ENCODE data around the gene SRSF9. TPM values are rescaled to one million over a fixed set of nuclear protein-coding genes. Genes with fewer than 3 reads are reported as not detected.
A peak's percentile ranks its signal among the peaks of the same experiment; 100 is the strongest.

Gene SRSF9
- total and polyA plus RNA-seq, 2 of the 13 experiments (the other 11 are each of a cell fraction or from before 2014, with no cell fraction given), result 125 to 144 TPM

DNA sequence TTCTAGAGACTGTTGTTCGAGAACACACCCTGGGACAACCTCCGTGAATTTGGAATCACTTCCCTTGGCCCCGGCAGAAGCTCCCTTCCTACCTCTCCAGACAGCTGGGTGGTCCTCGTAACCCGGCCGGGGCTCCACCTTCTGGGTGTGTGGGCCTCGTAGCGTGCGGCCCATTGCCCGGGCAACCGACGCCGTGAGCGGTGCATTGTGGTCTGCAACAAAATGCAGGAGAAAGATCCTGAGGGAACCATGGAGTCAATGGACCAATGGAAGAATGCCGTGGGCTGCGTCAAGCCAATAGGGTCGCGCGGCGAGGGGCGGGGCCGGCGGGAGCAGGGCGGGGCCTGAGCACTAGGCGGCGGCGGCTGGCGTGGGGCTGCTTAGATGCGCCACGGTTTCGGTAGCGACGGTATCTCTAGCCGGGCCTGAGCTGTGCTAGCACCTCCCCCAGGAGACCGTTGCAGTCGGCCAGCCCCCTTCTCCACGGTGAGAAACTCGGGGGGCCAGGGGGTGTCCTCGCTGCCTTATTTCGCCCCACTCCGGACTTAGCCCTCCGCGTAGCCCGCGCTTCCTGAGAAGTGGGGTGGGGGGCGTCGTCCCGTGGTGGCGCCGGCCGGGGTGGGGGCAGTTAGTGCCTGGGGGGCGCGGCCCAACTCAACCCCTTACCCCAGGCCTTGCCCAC, 26.3 kb upstream of the SRSF9 start, which contains the start of gene DYNLL1 (continued):
- peak; percentile 66; the same call in 1 of the 2 replicates for TF ChIP-seq IKZF5 (CRISPR knock-in tag; IDR thresholded peaks at IDR 0.05)
- TF ChIP-seq ZNF850 (CRISPR knock-in tag; conservative IDR thresholded peaks at IDR 0.05), result no peak
- TF ChIP-seq EZH2 (conservative IDR thresholded peaks at IDR 0.05; ENCODE audit: low read depth, low read length), result no peak
- no peak for TF ChIP-seq MTA3 (CRISPR knock-in tag; IDR thresholded peaks at IDR 0.05)
- 0 out of 2 replicates have a peak, but pooled peaks have one; percentile 39 for TF ChIP-seq ZNF777 (CRISPR knock-in tag; IDR thresholded peaks at IDR 0.05)
- no peak for TF ChIP-seq PCBP2 (optimal IDR thresholded peaks at IDR 0.05; ENCODE audit: low read depth, low read length, poor library complexity, severe bottlenecking)
- no peak for TF ChIP-seq BRF2 (CRISPR knock-in tag; IDR thresholded peaks at IDR 0.05)
- no peak for TF ChIP-seq MAFF (IDR thresholded peaks at IDR 0.05; ENCODE audit: low read depth, low read length)
- TF ChIP-seq POLR2AphosphoS2 (IDR thresholded peaks at IDR 0.05; ENCODE audit: low read depth, low read length), result no peak
- TF ChIP-seq KMT2B (CRISPR knock-in tag; IDR thresholded peaks at IDR 0.05), result peak; percentile 65
- 0 out of 2 replicates have a peak, but pooled peaks have one; percentile 14 for TF ChIP-seq ZNF770 (CRISPR knock-in tag; IDR thresholded peaks at IDR 0.05)
- no peak; the same call in 1 of the 2 replicates for TF ChIP-seq ARID3A (IDR thresholded peaks at IDR 0.05; ENCODE audit: low read depth, low read length)
- no peak for TF ChIP-seq ZNF878 (CRISPR knock-in tag; IDR thresholded peaks at IDR 0.05)
- peak; percentile 12; the same call in 1 of the 2 replicates for TF ChIP-seq KLF6 (CRISPR knock-in tag; IDR thresholded peaks at IDR 0.05)
- TF ChIP-seq, protein P1, sequence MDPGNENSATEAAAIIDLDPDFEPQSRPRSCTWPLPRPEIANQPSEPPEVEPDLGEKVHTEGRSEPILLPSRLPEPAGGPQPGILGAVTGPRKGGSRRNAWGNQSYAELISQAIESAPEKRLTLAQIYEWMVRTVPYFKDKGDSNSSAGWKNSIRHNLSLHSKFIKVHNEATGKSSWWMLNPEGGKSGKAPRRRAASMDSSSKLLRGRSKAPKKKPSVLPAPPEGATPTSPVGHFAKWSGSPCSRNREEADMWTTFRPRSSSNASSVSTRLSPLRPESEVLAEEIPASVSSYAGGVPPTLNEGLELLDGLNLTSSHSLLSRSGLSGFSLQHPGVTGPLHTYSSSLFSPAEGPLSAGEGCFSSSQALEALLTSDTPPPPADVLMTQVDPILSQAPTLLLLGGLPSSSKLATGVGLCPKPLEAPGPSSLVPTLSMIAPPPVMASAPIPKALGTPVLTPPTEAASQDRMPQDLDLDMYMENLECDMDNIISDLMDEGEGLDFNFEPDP (CRISPR knock-in tag; conservative IDR thresholded peaks at IDR 0.05), result no peak
- TF ChIP-seq SMAD3 (CRISPR knock-in tag; IDR thresholded peaks at IDR 0.05), result no peak
- TF ChIP-seq, protein P2, sequence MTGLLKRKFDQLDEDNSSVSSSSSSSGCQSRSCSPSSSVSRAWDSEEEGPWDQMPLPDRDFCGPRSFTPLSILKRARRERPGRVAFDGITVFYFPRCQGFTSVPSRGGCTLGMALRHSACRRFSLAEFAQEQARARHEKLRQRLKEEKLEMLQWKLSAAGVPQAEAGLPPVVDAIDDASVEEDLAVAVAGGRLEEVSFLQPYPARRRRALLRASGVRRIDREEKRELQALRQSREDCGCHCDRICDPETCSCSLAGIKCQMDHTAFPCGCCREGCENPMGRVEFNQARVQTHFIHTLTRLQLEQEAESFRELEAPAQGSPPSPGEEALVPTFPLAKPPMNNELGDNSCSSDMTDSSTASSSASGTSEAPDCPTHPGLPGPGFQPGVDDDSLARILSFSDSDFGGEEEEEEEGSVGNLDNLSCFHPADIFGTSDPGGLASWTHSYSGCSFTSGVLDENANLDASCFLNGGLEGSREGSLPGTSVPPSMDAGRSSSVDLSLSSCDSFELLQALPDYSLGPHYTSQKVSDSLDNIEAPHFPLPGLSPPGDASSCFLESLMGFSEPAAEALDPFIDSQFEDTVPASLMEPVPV (CRISPR knock-in tag; IDR thresholded peaks at IDR 0.05), result no peak; the same call in 1 of the 2 replicates
- TF ChIP-seq ZNF891 (CRISPR knock-in tag; IDR thresholded peaks at IDR 0.05), result peak; percentile 61; the same call in 1 of the 2 replicates
- TF ChIP-seq TEAD3 (CRISPR knock-in tag; optimal IDR thresholded peaks at IDR 0.05; ENCODE audit: borderline replicate concordance), result peak; percentile 51
- no peak for TF ChIP-seq MAFG (CRISPR knock-in tag; IDR thresholded peaks at IDR 0.05)

Data from HepG2 (cell line).